LHCN-M2 (cell line): ENCODE measurements around the gene HDHD5. TPM values are rescaled to one million over a fixed set of nuclear protein-coding genes. Genes with fewer than 3 reads are reported as not detected.

Source experiments
- DNase-seq: peaks from one replicate; pipeline ENCODE4 v3.0.0-alpha.2; 2012; ENCODE audit warnings: low read depth
- total RNA-seq: library from RNA; depleted of rRNA; stranded (reverse); fragments of >200 nt; gene quantifications from 2 replicates; pipeline ENCODE4 v1.2.3, GENCODE V29; 2014

HDHD5 gene
- total RNA-seq, 1 experiment from 2014 or later: 62.3 TPM

GRCh38 chr22:17106785-17107546, 52.1 kb downstream of the HDHD5 start:
- no peak for DNase-seq

- no peak for DNase-seq
Observed at GRCh38 chr22:17106161-17106784, 52.8 kb downstream of the HDHD5 start.

GRCh38 chr22:17105143-17106129, 53.6 kb downstream of the HDHD5 start:
- DNase-seq: no peak

GRCh38 chr22:17104336-17104935, 54.6 kb downstream of the HDHD5 start:
- no peak for DNase-seq

GRCh38 chr22:17103351-17103750, 55.7 kb downstream of the HDHD5 start:
- DNase-seq: no peak

- DNase-seq: no peak
Observed at GRCh38 chr22:17102297-17102667, 56.8 kb downstream of the HDHD5 start.

- DNase-seq: no peak
Observed at GRCh38 chr22:17101475-17102296, 57.4 kb downstream of the HDHD5 start.

- DNase-seq: no peak
Observed at GRCh38 chr22:17100621-17101020, 58.5 kb downstream of the HDHD5 start.

GRCh38 chr22:17098379-17098819, 60.7 kb downstream of the HDHD5 start:
- no peak for DNase-seq

GRCh38 chr22:17097701-17098100, 61.4 kb downstream of the HDHD5 start:
- DNase-seq: no peak

GRCh38 chr22:17097062-17097461, 62.0 kb downstream of the HDHD5 start:
- DNase-seq: no peak

- DNase-seq: no peak
Observed at GRCh38 chr22:17096071-17096470, 63.0 kb downstream of the HDHD5 start.

GRCh38 chr22:17095538-17095937, 63.5 kb downstream of the HDHD5 start:
- DNase-seq: no peak

- no peak for DNase-seq
Observed at GRCh38 chr22:17093081-17093480, 66.0 kb downstream of the HDHD5 start.

GRCh38 chr22:17091851-17092250, 67.2 kb downstream of the HDHD5 start:
- DNase-seq: no peak

- DNase-seq: no peak
Observed at GRCh38 chr22:17090550-17090949, 68.5 kb downstream of the HDHD5 start.
